Gastrocnemius medialis (tissue), 4 donors: ENCODE results near the gene ICOS.

ENCODE experiments used
- POLR2A ChIP-seq, 2 donors: fragments of 450-650 bp; IDR thresholded peaks; one replicate each; pipeline ENCODE4 v1.6.1; 2017; ENCODE audit warnings: antibody characterized with exemption in 2 of 2, mild to moderate bottlenecking in 2 of 2, moderate library complexity in 2 of 2
- TF ChIP-seq, protein P1 (sequence below), 5 experiments: fragments of 450-650 bp in 3 of 5; fragments of 200-600 bp in 2 of 5; sonication (generic) in 2 of 5; IDR thresholded peaks in 4 of 5; conservative IDR thresholded peaks in 1 of 5; 1 replicate in 4 of 5; 2 replicates in 1 of 5; pipeline ENCODE4 v1.5.1; 2016 to 2019; ENCODE audit warnings: antibody characterized with exemption in 5 of 5, mild to moderate bottlenecking in 3 of 5, moderate library complexity in 3 of 5

DNA sequence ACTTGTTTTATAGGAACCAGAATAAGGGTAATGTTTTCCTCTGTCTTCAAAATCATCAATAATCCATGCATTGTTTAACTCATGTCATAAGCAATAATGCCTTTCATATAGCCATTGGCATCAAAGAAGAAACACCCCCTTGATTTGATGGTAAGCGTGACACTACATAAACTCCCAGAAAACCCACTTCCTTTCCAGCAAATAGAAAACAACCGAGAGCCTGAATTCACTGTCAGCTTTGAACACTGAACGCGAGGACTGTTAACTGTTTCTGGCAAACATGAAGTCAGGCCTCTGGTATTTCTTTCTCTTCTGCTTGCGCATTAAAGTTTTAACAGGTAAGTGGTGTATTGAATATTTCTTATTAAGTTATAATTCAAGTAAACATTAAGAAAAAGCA lies at the start of gene ICOS:
- TF ChIP-seq POLR2A (IDR thresholded peaks at IDR 0.05): no peak
- TF ChIP-seq, protein P1, sequence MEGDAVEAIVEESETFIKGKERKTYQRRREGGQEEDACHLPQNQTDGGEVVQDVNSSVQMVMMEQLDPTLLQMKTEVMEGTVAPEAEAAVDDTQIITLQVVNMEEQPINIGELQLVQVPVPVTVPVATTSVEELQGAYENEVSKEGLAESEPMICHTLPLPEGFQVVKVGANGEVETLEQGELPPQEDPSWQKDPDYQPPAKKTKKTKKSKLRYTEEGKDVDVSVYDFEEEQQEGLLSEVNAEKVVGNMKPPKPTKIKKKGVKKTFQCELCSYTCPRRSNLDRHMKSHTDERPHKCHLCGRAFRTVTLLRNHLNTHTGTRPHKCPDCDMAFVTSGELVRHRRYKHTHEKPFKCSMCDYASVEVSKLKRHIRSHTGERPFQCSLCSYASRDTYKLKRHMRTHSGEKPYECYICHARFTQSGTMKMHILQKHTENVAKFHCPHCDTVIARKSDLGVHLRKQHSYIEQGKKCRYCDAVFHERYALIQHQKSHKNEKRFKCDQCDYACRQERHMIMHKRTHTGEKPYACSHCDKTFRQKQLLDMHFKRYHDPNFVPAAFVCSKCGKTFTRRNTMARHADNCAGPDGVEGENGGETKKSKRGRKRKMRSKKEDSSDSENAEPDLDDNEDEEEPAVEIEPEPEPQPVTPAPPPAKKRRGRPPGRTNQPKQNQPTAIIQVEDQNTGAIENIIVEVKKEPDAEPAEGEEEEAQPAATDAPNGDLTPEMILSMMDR (IDR thresholded peaks at IDR 0.05 in 4 of 5, conservative IDR thresholded peaks at IDR 0.05 in 1 of 5): no peak
